ENCODE measurements around the gene CEP76. TPM values are rescaled to one million over a fixed set of nuclear protein-coding genes. Genes with fewer than 3 reads are reported as not detected.

Gene CEP76
- total RNA-seq, 1 donor from 2014 or later = 8.6 TPM

GRCh38 chr18:12640881-12641200 is 61.7 kb downstream of the CEP76 start:
- DNase-seq (ENCODE audit: extremely low spot score in 2 of 2) = no peak
- Histone ChIP-seq H3K36me3 (no peaks in the 10 kb centered on the region), H3K27ac (no peak overlapping the region), H3K4me3 (no peak overlapping the region), H3K9me3 (no peaks in the 10 kb centered on the region), H3K27me3 (no peaks in the 10 kb centered on the region), H3K4me1 (peaks cover 15% of the 10 kb centered on the region)
- intact Hi-C loops (cut with DNase I) = no loop called here
- no peak for TF ChIP-seq CTCF (IDR thresholded peaks at IDR 0.05)
- TF ChIP-seq POLR2A (IDR thresholded peaks at IDR 0.05) = no peak
- no peak for TF ChIP-seq POLR2AphosphoS5 (IDR thresholded peaks at IDR 0.05; ENCODE audit: insufficient read depth in 1 of 2, low read depth in 1 of 2)

GRCh38 chr18:12639990-12640880 is 62.3 kb downstream of the CEP76 start:
- H3K36me3 ChIP-seq = no peaks in the 10 kb centered on the region
- no peak overlapping the region for H3K4me3 ChIP-seq
- H3K27ac ChIP-seq = no peak overlapping the region
- no peaks in the 10 kb centered on the region for H3K27me3 ChIP-seq
- TF ChIP-seq POLR2A (IDR thresholded peaks at IDR 0.05) (no peak), POLR2AphosphoS5 (IDR thresholded peaks at IDR 0.05; ENCODE audit: insufficient read depth in 1 of 2, low read depth in 1 of 2) (no peak), CTCF (IDR thresholded peaks at IDR 0.05) (no peak)
- H3K4me1 ChIP-seq = peaks cover 9% of the 10 kb centered on the region
- intact Hi-C loops (cut with DNase I) = no loop called here
- DNase-seq (ENCODE audit: extremely low spot score in 2 of 2) = no peak
- no peaks in the 10 kb centered on the region for H3K9me3 ChIP-seq

- Histone ChIP-seq H3K4me1 (no peaks in the 10 kb centered on the region), H3K9me3 (no peaks in the 10 kb centered on the region)
These were observed 63.8 kb downstream of the CEP76 start for GRCh38 chr18:12638644-12639124.

GRCh38 chr18:12637901-12638643 is 64.5 kb downstream of the CEP76 start:
- no peak for TF ChIP-seq CTCF (IDR thresholded peaks at IDR 0.05)
- no peak overlapping the region for H3K27ac ChIP-seq
- no peaks in the 10 kb centered on the region for H3K27me3 ChIP-seq
- no peaks in the 10 kb centered on the region for H3K4me1 ChIP-seq
- no peak overlapping the region for H3K4me3 ChIP-seq
- DNase-seq (ENCODE audit: extremely low spot score in 2 of 2) = no peak
- no peaks in the 10 kb centered on the region for H3K9me3 ChIP-seq
- intact Hi-C loops (cut with DNase I) = no loop called here
- H3K36me3 ChIP-seq = no peaks in the 10 kb centered on the region

More at GRCh38 chr18:12638644-12639124, 63.8 kb downstream of the CEP76 start:
- no peak for DNase-seq (ENCODE audit: extremely low spot score in 2 of 2)
- Histone ChIP-seq H3K27ac (no peak overlapping the region), H3K27me3 (no peaks in the 10 kb centered on the region), H3K36me3 (no peaks in the 10 kb centered on the region), H3K4me3 (no peak overlapping the region)
- TF ChIP-seq POLR2A (IDR thresholded peaks at IDR 0.05) (no peak), POLR2AphosphoS5 (IDR thresholded peaks at IDR 0.05; ENCODE audit: insufficient read depth in 1 of 2, low read depth in 1 of 2) (no peak), CTCF (IDR thresholded peaks at IDR 0.05) (no peak)
- intact Hi-C loops (cut with DNase I) = no loop called here

GRCh38 chr18:12637393-12637792 is 65.1 kb downstream of the CEP76 start:
- H3K9me3 ChIP-seq = no peaks in the 10 kb centered on the region
- no peaks in the 10 kb centered on the region for H3K27me3 ChIP-seq
- no peak for DNase-seq (ENCODE audit: extremely low spot score in 2 of 2)
- intact Hi-C loops (cut with DNase I) = no loop called here
- no peak for TF ChIP-seq POLR2A (IDR thresholded peaks at IDR 0.05)
- TF ChIP-seq POLR2AphosphoS5 (IDR thresholded peaks at IDR 0.05; ENCODE audit: insufficient read depth in 1 of 2, low read depth in 1 of 2) = no peak
- no peak for TF ChIP-seq CTCF (IDR thresholded peaks at IDR 0.05)
- H3K27ac ChIP-seq = no peak overlapping the region
- no peak overlapping the region for H3K4me3 ChIP-seq
- no peaks in the 10 kb centered on the region for H3K4me1 ChIP-seq
- H3K36me3 ChIP-seq = no peaks in the 10 kb centered on the region

All from vagina (tissue), 2 donors.